ENCODE results near the gene INA. TPM values are rescaled to one million over a fixed set of nuclear protein-coding genes. Genes with fewer than 3 reads are reported as not detected.

The INA gene
- total RNA-seq, 1 donor from 2014 or later, result 18.4 TPM

Other genes with a start within 250 kb of the INA start
- gene NT5C2, start 83.9 kb upstream of the INA start, total RNA-seq, result 37.0 and 41.0 TPM in 2 replicates
- 0.06 and 0.07 TPM in 2 replicates for gene RPEL1, start 31.3 kb upstream of the INA start, total RNA-seq
- gene PCGF6, start 74.0 kb downstream of the INA start, total RNA-seq, result 16.2 and 22.4 TPM in 2 replicates
- gene TAF5, start 90.8 kb downstream of the INA start, total RNA-seq, result 7.5 and 11.3 TPM in 2 replicates
- 325 and 562 TPM in 2 replicates for gene ATP5MK, start 119.3 kb downstream of the INA start, total RNA-seq
- 32.6 and 35.2 TPM in 2 replicates for gene PDCD11, start 119.5 kb downstream of the INA start, total RNA-seq
- 4.6 and 4.7 TPM in 2 replicates for gene CALHM2, start 175.2 kb downstream of the INA start, total RNA-seq
- gene CALHM1, start 181.8 kb downstream of the INA start, total RNA-seq, result not detected in 2 replicates
- gene CALHM3, start 202.1 kb downstream of the INA start, total RNA-seq, result not detected in 2 replicates
- 0.14 and 1.3 TPM in 2 replicates for gene NEURL1, start 216.6 kb downstream of the INA start, total RNA-seq